CD14-positive monocyte (primary cell): ENCODE results near the gene IL31RA. TPM values are rescaled to one million over a fixed set of nuclear protein-coding genes. Genes with fewer than 3 reads are reported as not detected.

Source experiments
- DNase-seq, 3 donors: peaks; one replicate each; pipeline ENCODE4 v3.0.0-alpha.2; 2011 to 2022
- H2AFZ ChIP-seq: 2 replicates; pipeline ENCODE4 v1.6.0; 2012; ENCODE audit warnings: mild to moderate bottlenecking, low read depth, low read length, inconsistent platforms; ENCODE audit not compliant: insufficient read depth, poor library complexity, severe bottlenecking
- H3K27ac ChIP-seq, 2 donors: 1 replicate in 1 of 2; 2 replicates in 1 of 2; pipeline ENCODE4 v1.5.1; 2012 to 2013; ENCODE audit warnings: low read length in 2 of 2, control low read depth in 1 of 2, inconsistent platforms in 1 of 2, low read depth in 1 of 2, mild to moderate bottlenecking in 1 of 2
- H3K27me3 ChIP-seq, 2 donors: one replicate each; pipeline versions ENCODE4 v1.6.0 to v1.6.1; 2011 to 2013; ENCODE audit warnings: low read length in 2 of 2; ENCODE audit not compliant: control insufficient read depth in 2 of 2, insufficient read depth in 2 of 2
- H3K36me3 ChIP-seq, 2 donors: replicated peaks in 1 of 2; 1 replicate in 1 of 2; 2 replicates in 1 of 2; pipeline versions ENCODE4 v1.5.1 to v1.6.1; 2012 to 2013; ENCODE audit warnings: low read length in 2 of 2, control low read depth in 1 of 2, inconsistent platforms in 1 of 2, mild to moderate bottlenecking in 1 of 2; ENCODE audit not compliant: insufficient read depth in 2 of 2, control insufficient read depth in 1 of 2
- H3K4me1 ChIP-seq, 2 donors: 1 replicate in 1 of 2; 2 replicates in 1 of 2; pipeline versions ENCODE4 v1.5.1 to v1.6.1; 2012 to 2013; ENCODE audit warnings: low read length in 2 of 2, control low read depth in 1 of 2, inconsistent platforms in 1 of 2, mild to moderate bottlenecking in 1 of 2, moderate library complexity in 1 of 2; ENCODE audit not compliant: insufficient read depth in 2 of 2, control insufficient read depth in 1 of 2
- H3K4me2 ChIP-seq: replicated peaks from 2 replicates; pipeline ENCODE3; 2012; ENCODE audit warnings: low read length, moderate library complexity, mild to moderate bottlenecking; ENCODE audit not compliant: poor library complexity, severe bottlenecking; ENCODE audit errors: extremely low read depth
- H3K4me3 ChIP-seq, 3 experiments: fragments of 200-600 bp in 1 of 3; sonication (generic) in 1 of 3; replicated peaks in 1 of 3; 1 replicate in 2 of 3; 2 replicates in 1 of 3; pipeline ENCODE4 v1.5.1; 2011 to 2013; ENCODE audit warnings: low read length in 3 of 3, mild to moderate bottlenecking in 3 of 3, control low read depth in 2 of 3, low read depth in 2 of 3, inconsistent platforms in 1 of 3, moderate library complexity in 1 of 3
- H3K79me2 ChIP-seq: 2 replicates; pipeline ENCODE4 v1.6.0; 2012; ENCODE audit warnings: mild to moderate bottlenecking, control low read depth, inconsistent platforms, low read length, moderate library complexity; ENCODE audit not compliant: insufficient read depth
- H3K9ac ChIP-seq: 2 replicates; pipeline ENCODE4 v1.6.0; 2017; ENCODE audit warnings: low read length, mild to moderate bottlenecking; ENCODE audit not compliant: insufficient read depth, poor library complexity, severe bottlenecking
- H3K9me3 ChIP-seq, 2 donors: replicated peaks in 1 of 2; 1 replicate in 1 of 2; 2 replicates in 1 of 2; pipeline versions ENCODE4 v1.5.1 to v1.6.1; 2012 to 2013; ENCODE audit warnings: low read length in 2 of 2, control low read depth in 1 of 2; ENCODE audit not compliant: control insufficient read depth in 1 of 2, insufficient read depth in 1 of 2
- H4K20me1 ChIP-seq: 2 replicates; pipeline ENCODE4 v1.6.0; 2012; ENCODE audit warnings: mild to moderate bottlenecking, low read length, control low read depth, moderate library complexity; ENCODE audit not compliant: insufficient read depth
- H3K27ac Mint-ChIP-seq, 7 donors: one replicate each; pipeline ENCODE4 v1.8.0; 2020; ENCODE audit warnings: mild to moderate bottlenecking in 7 of 7, mixed read lengths in 7 of 7, moderate library complexity in 6 of 7, inconsistent platforms in 2 of 7
- H3K27me3 Mint-ChIP-seq, 3 donors: one replicate each; pipeline ENCODE4 v1.8.0; 2021 to 2022; ENCODE audit warnings: low read depth in 3 of 3, mild to moderate bottlenecking in 3 of 3, mixed read lengths in 3 of 3, moderate library complexity in 3 of 3, inconsistent platforms in 1 of 3
- H3K36me3 Mint-ChIP-seq, 2 donors: one replicate each; pipeline ENCODE4 v1.8.0; 2020; ENCODE audit warnings: mixed read lengths in 2 of 2, inconsistent platforms in 1 of 2, mild to moderate bottlenecking in 1 of 2
- H3K4me1 Mint-ChIP-seq: one replicate; pipeline ENCODE4 v1.8.0; 2020; ENCODE audit warnings: mild to moderate bottlenecking, mixed read lengths
- H3K4me3 Mint-ChIP-seq, 2 donors: one replicate each; pipeline ENCODE4 v1.8.0; 2020; ENCODE audit warnings: mild to moderate bottlenecking in 2 of 2, mixed read lengths in 2 of 2, moderate library complexity in 1 of 2
- H3K9me3 Mint-ChIP-seq, 7 donors: one replicate each; pipeline ENCODE4 v1.8.0; 2020 to 2022; ENCODE audit warnings: mixed read lengths in 7 of 7, mild to moderate bottlenecking in 6 of 7, moderate library complexity in 6 of 7, inconsistent platforms in 2 of 7
- CTCF ChIP-seq: fragments of 200-600 bp; IDR thresholded peaks from one replicate; pipeline ENCODE4 v1.8.0; 2022; ENCODE audit warnings: antibody characterized with exemption, mild to moderate bottlenecking
- WGBS: methylation state at CpG from one replicate; pipeline ENCODE4 v1.1.5; 2013; ENCODE audit warnings: missing lambda C conversion rate; ENCODE audit not compliant: insufficient coverage; 5-methylcytosine and 5-hydroxymethylcytosine counted together
- intact Hi-C, 2 donors: fragments of 100-400 bp; cut with micrococcal nuclease; formaldehyde crosslinking; loops; one replicate each; pipeline versions ENCODE4 v1.15.0 to v1.15.1; 2023
- polyA plus RNA-seq, 3 donors: library from polyadenylated mRNA; depleted of rRNA in 1 of 3; unstranded in 2 of 3; stranded (reverse) in 1 of 3; fragments of 300-500 nt in 2 of 3; fragments of >200 nt in 1 of 3; fragmentation: Illumina TruSeq in 2 of 3; gene quantifications; 1 replicate in 2 of 3; 2 replicates in 1 of 3; pipeline ENCODE4 v1.2.3, GENCODE V29; 2012 to 2021

Gene IL31RA
- polyA plus RNA-seq, 3 donors, result 0.52 to 1.8 (median 1.3) TPM

- Histone ChIP-seq H3K27me3 (no peaks in the 10 kb centered on the region), H3K36me3 (no peaks in the 10 kb centered on the region), H3K4me2 (peak overlapping the region; percentile 32), H3K9ac (no peak overlapping the region), H3K27ac (peak overlapping the region; percentile 72 to 83), H3K4me1 (peaks cover 59 to 71% of the 10 kb centered on the region in 2 donors), H3K79me2 (peaks cover 74% of the 10 kb centered on the region), H3K9me3 (no peaks in the 10 kb centered on the region), H4K20me1 (no peaks in the 10 kb centered on the region), H3K4me3 (peak overlapping the region in 1 of 3 experiments; percentile 9), H2AFZ (no peak overlapping the region)
- intact Hi-C loops, result loop anchor here in 1 of 2 donors (5.0 kb wide), 1 partner anchor 42 kb away; no protein-coding TSS in a partner anchor
- Mint-ChIP-seq H3K4me3 (peak overlapping the region; percentile 57 to 60), H3K9me3 (peaks cover 0 to 5% (median 0%) of the 10 kb centered on the region in 7 donors), H3K4me1 (peaks cover 53% of the 10 kb centered on the region), H3K27me3 (peaks cover 0 to 2% (median 0%) of the 10 kb centered on the region in 3 donors), H3K27ac (peak overlapping the region; percentile 90 to 97 (median 95)), H3K36me3 (peaks cover 5 to 9% of the 10 kb centered on the region in 2 donors)
- no peak for TF ChIP-seq CTCF
- peak; percentile 16 to 67 (median 39) for DNase-seq
- no CpG with 5 or more reads among the region's 3 CpGs for WGBS
These were observed 9.1 kb downstream of the IL31RA start for GRCh38 chr5:55860288-55860687.

GRCh38 chr5:55860709-55861108, 9.6 kb downstream of the IL31RA start:
- peak overlapping the region; percentile 32 for H3K4me2 ChIP-seq
- H3K36me3 ChIP-seq, result no peaks in the 10 kb centered on the region
- intact Hi-C loops, result loop anchor here in 1 of 2 donors (5.0 kb wide), 1 partner anchor 42 kb away; no protein-coding TSS in a partner anchor
- Mint-ChIP-seq H3K27ac (peak overlapping the region; percentile 90 to 97 (median 95)), H3K9me3 (peaks cover 0 to 5% (median 0%) of the 10 kb centered on the region in 7 donors), H3K27me3 (peaks cover 0 to 2% (median 0%) of the 10 kb centered on the region in 3 donors), H3K36me3 (peaks cover 5 to 9% of the 10 kb centered on the region in 2 donors), H3K4me3 (no peak overlapping the region), H3K4me1 (peaks cover 49% of the 10 kb centered on the region)
- no peak for DNase-seq
- no peak for TF ChIP-seq CTCF
- WGBS, result 75% methylated on average over 4 of the region's 4 CpGs
- no peaks in the 10 kb centered on the region for H3K9me3 ChIP-seq
- peaks cover 73% of the 10 kb centered on the region for H3K79me2 ChIP-seq
- no peak overlapping the region for H3K9ac ChIP-seq
- H3K27ac ChIP-seq, result peak overlapping the region; percentile 72 to 83
- peaks cover 59 to 71% of the 10 kb centered on the region in 2 donors for H3K4me1 ChIP-seq
- H4K20me1 ChIP-seq, result no peaks in the 10 kb centered on the region
- no peaks in the 10 kb centered on the region for H3K27me3 ChIP-seq
- H3K4me3 ChIP-seq, result no peak overlapping the region
- H2AFZ ChIP-seq, result no peak overlapping the region
